ENCODE data around the gene CELSR3. TPM values are rescaled to one million over a fixed set of nuclear protein-coding genes. Genes with fewer than 3 reads are reported as not detected.
A peak's percentile ranks its signal among the peaks of the same experiment; 100 is the strongest.

CELSR3 gene
- total RNA-seq, 1 donor from 2014 or later: 162 TPM

- H3K9me3 Mint-ChIP-seq (ENCODE audit: unreplicated experiment): peaks cover 7% of the 10 kb centered on the region
- peaks cover 7% of the 10 kb centered on the region for H3K36me3 Mint-ChIP-seq (ENCODE audit: unreplicated experiment)
- peak overlapping the region; percentile 90 for H3K27ac Mint-ChIP-seq (ENCODE audit: unreplicated experiment)
- H3K4me3 Mint-ChIP-seq (ENCODE audit: unreplicated experiment): peak overlapping the region; percentile 89
- peaks cover 9% of the 10 kb centered on the region for H3K27me3 Mint-ChIP-seq (ENCODE audit: unreplicated experiment)
- peaks cover 13% of the 10 kb centered on the region for H3K4me1 Mint-ChIP-seq (ENCODE audit: low read depth, unreplicated experiment)
- DNase-seq: no peak
- TF ChIP-seq, protein P1, sequence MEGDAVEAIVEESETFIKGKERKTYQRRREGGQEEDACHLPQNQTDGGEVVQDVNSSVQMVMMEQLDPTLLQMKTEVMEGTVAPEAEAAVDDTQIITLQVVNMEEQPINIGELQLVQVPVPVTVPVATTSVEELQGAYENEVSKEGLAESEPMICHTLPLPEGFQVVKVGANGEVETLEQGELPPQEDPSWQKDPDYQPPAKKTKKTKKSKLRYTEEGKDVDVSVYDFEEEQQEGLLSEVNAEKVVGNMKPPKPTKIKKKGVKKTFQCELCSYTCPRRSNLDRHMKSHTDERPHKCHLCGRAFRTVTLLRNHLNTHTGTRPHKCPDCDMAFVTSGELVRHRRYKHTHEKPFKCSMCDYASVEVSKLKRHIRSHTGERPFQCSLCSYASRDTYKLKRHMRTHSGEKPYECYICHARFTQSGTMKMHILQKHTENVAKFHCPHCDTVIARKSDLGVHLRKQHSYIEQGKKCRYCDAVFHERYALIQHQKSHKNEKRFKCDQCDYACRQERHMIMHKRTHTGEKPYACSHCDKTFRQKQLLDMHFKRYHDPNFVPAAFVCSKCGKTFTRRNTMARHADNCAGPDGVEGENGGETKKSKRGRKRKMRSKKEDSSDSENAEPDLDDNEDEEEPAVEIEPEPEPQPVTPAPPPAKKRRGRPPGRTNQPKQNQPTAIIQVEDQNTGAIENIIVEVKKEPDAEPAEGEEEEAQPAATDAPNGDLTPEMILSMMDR (IDR thresholded peaks at IDR 0.05; ENCODE audit: partially characterized antibody, unreplicated experiment): no peak
These were observed 24.0 kb upstream of the CELSR3 start for GRCh38 chr3:48686538-48687219.

DNA sequence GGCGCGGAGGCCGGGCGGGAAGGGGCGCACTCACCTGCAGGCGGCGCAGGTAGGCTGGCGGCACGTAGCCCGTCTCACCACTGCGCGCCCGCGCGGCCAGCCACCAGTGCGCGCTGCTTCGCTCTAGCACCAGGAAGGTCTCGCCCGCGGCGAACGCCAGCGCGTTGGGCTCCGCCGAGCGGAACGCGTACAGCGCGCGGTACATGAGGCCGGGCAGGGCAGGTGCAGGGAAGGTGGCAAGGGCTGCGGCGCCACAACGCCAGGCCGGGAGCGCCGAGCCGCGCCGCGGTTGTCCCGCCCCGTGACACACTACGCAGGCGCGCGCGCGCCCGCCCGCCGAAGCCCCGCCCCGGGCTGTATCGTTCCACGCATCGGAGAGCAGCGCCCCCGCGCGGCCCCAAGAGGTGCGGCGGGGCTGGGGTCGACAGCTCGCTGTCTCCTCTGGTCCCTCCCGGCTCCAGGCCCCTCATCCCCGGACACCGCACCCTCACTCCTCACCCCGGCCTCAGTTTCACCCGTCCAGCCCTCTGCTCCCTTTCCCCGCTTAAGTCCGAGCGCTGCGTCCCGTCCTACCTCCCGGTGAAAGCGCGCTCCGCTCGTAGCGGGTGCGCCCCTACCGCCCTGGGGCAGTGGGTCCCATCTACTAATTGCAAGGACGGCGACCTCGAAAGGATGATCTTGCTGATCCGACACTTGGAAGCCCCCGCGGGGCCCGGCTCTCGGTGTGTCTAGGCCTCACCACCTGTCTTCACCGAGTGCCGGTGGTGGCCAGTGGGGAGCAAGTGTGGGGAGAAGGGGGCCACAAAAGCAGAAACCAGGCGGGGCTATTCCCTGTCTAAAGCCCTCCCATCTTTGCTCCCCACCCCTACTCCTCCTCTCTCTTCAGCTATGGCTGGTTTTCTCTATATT lies 23.2 kb upstream of the CELSR3 start, which contains the start of gene NCKIPSD:
NCKIPSD (minus strand) TSS at position 313 of the 909 bp plus-strand sequence; CDS start at position 205, 108 bp downstream.
- Mint-ChIP-seq H3K4me1 (ENCODE audit: low read depth, unreplicated experiment) (peaks cover 13% of the 10 kb centered on the region), H3K9me3 (ENCODE audit: unreplicated experiment) (peaks cover 7% of the 10 kb centered on the region), H3K27me3 (ENCODE audit: unreplicated experiment) (peaks cover 9% of the 10 kb centered on the region), H3K4me3 (ENCODE audit: unreplicated experiment) (peak within 1 kb of the TSS; percentile 92), H3K27ac (ENCODE audit: unreplicated experiment) (peak within 1 kb of the TSS; percentile 90), H3K36me3 (ENCODE audit: unreplicated experiment) (peaks cover 5% of the 10 kb centered on the region)
- peak; percentile 93 for DNase-seq
- TF ChIP-seq, protein P1 (IDR thresholded peaks at IDR 0.05; ENCODE audit: partially characterized antibody, unreplicated experiment): peak; percentile 92

DNA sequence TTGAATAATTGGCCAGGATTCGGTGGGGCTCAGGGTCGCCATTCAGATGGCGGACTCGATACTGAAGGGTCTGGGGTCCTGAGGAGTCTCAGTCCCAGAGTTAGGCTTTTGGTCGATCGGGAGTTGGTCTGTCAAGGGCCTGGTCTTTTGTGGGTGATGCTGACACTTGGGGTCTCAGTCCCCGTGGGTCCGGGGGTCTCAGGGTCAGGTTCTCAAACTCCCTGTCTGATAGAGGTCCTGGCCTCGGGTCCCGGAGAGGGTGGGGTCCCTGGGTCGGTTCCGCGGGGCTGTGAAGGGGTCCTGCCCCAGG lies 22.6 kb upstream of the CELSR3 start:
- Mint-ChIP-seq H3K36me3 (ENCODE audit: unreplicated experiment) (peaks cover 11% of the 10 kb centered on the region), H3K4me3 (ENCODE audit: unreplicated experiment) (peak overlapping the region; percentile 92), H3K4me1 (ENCODE audit: low read depth, unreplicated experiment) (peaks cover 16% of the 10 kb centered on the region), H3K9me3 (ENCODE audit: unreplicated experiment) (peaks cover 7% of the 10 kb centered on the region), H3K27me3 (ENCODE audit: unreplicated experiment) (peaks cover 9% of the 10 kb centered on the region), H3K27ac (ENCODE audit: unreplicated experiment) (peak overlapping the region; percentile 55)
- DNase-seq: no peak
- TF ChIP-seq, protein P1 (IDR thresholded peaks at IDR 0.05; ENCODE audit: partially characterized antibody, unreplicated experiment): no peak

GRCh38 chr3:48684480-48685143 lies 21.9 kb upstream of the CELSR3 start:
- TF ChIP-seq, protein P1 (IDR thresholded peaks at IDR 0.05; ENCODE audit: partially characterized antibody, unreplicated experiment): no peak
- peak overlapping the region; percentile 92 for H3K4me3 Mint-ChIP-seq (ENCODE audit: unreplicated experiment)
- H3K27me3 Mint-ChIP-seq (ENCODE audit: unreplicated experiment): peaks cover 9% of the 10 kb centered on the region
- no peak for DNase-seq
- peaks cover 7% of the 10 kb centered on the region for H3K9me3 Mint-ChIP-seq (ENCODE audit: unreplicated experiment)
- peaks cover 16% of the 10 kb centered on the region for H3K4me1 Mint-ChIP-seq (ENCODE audit: low read depth, unreplicated experiment)
- peaks cover 11% of the 10 kb centered on the region for H3K36me3 Mint-ChIP-seq (ENCODE audit: unreplicated experiment)
- no peak overlapping the region for H3K27ac Mint-ChIP-seq (ENCODE audit: unreplicated experiment)

All from glutamatergic neuron (in vitro differentiated cells).